ENCODE data around the gene APOL4. TPM values are rescaled to one million over a fixed set of nuclear protein-coding genes. Genes with fewer than 3 reads are reported as not detected.
"Not testable (repeated sequence)": the region's sequence is repeated elsewhere in the genome, so short reads cannot be mapped to it uniquely, and the experiment has no call there.

The APOL4 gene
- total RNA-seq, 1 donor from 2014 or later = 3.9 TPM

- no peak for DNase-seq (ENCODE audit: low spot score)
Measured at GRCh38 chr22:36208162-36208765, 6.7 kb upstream of the APOL4 start.

DNA sequence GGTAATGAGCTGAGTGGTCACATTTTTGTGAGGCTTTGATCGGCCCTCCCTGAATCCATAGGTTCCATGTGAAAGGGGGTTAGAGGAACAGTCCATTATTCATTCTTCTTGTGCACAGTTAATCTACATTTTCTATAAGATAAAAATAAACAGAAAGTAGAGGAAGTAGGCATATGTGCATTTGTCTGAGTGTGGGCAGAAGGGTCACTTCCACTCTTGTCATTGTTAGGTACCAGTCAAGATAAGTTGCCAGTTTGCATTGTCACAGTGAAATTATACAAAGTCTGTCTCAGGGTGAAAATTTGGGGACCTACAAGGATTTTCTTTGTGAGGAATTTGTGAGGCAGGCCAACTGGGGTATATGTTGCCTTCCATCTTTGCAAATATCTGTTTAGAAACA, 4.6 kb upstream of the APOL4 start:
- no peak for DNase-seq (ENCODE audit: low spot score)

- not testable (repeated sequence) for DNase-seq (ENCODE audit: low spot score)
Measured at GRCh38 chr22:36205573-36205972, 4.0 kb upstream of the APOL4 start.

GRCh38 chr22:36204632-36205015, 3.0 kb upstream of the APOL4 start:
- DNase-seq (ENCODE audit: low spot score) = no peak

GRCh38 chr22:36204001-36204631, 2.5 kb upstream of the APOL4 start:
- DNase-seq (ENCODE audit: low spot score) = no peak

GRCh38 chr22:36203441-36203840, 1.8 kb upstream of the APOL4 start:
- DNase-seq (ENCODE audit: low spot score) = peak; percentile 36

DNA sequence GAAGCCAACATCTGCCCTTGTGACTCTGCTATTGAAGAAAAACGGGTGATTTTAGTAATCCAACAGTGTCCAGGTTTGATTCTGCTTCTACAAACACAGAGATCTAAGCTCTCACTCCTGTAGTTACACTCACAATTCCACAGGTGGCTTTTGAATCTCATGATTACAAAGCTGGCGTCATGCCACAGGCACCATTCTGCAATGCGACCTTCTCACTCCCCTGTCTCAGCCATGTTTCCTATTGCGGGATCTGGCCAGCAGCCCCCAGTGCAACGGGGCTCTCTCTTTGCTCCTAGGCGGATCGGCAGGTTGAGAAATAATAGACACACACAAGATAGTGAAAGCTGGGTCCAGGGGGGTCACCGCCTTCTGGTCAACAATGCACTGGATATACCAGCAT, 1.3 kb upstream of the APOL4 start:
- DNase-seq (ENCODE audit: low spot score) = not testable (repeated sequence)

DNA sequence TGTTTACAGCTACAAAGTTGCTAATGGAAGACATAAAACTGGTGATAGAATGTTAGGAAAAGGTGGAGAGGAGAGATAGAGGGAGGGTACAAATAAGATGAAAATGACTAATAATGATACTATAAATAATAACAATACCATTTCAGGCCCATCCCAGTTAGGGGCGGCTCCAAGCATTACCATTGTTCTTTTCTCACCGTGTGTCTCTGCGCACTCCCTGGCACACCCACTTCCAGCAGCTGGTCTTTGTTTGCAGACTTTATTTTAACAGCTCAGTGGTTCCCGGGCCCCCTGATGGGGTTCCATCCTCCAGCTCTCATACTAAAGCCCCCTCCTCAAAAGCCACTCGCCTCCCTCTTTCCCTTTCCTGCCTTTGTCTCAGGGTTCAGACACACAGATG, 584 bp downstream of the APOL4 start:
- not testable (repeated sequence) for DNase-seq (ENCODE audit: low spot score)

DNA sequence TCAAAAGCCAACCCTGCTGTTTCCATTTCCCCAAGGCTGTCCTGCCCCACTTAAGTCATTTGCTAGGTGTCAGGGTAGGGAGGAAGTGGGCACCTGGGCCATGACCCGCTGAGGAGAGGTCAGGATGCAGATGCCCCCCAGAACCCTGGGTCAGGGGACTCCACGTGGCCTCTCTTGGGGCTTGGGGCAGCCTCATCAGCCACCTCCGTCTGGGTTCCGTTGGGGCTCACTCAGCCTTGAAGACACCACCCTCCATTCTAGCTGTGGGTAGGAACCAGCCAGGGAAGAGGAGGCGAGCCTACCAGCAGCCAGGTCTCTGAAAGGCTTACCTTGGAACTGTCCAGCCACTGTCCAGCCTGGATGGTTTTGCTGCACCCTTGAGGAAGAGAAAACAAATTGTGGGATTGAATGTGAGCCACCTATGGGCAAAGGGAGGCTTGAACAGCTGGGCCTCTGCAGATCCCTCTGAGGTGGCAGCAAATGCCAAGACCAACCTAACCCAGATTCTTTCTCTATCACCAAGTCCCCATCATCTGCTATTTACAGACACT, 2.5 kb downstream of the APOL4 start:
- DNase-seq (ENCODE audit: low spot score) = no peak

DNA sequence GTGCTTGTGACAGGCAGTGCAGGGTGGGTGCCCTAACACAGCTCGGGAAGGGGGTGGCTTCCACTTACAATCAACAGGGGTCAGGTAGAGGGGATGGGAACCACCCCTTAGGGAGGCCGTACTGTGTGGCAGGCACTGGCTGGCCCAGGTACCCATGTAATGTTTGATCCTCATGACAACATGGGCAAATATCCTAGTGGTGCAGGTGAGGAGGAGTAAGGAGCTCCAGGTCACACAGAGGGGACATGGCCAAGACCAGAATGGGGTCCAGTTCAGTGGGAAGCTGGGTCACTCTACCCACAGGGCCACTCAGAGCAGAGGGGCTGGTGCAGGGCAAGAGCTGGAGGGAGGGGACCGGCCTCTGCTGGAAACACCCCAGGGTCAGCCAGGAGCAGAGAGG, 3.1 kb downstream of the APOL4 start:
- DNase-seq (ENCODE audit: low spot score) = no peak

DNA sequence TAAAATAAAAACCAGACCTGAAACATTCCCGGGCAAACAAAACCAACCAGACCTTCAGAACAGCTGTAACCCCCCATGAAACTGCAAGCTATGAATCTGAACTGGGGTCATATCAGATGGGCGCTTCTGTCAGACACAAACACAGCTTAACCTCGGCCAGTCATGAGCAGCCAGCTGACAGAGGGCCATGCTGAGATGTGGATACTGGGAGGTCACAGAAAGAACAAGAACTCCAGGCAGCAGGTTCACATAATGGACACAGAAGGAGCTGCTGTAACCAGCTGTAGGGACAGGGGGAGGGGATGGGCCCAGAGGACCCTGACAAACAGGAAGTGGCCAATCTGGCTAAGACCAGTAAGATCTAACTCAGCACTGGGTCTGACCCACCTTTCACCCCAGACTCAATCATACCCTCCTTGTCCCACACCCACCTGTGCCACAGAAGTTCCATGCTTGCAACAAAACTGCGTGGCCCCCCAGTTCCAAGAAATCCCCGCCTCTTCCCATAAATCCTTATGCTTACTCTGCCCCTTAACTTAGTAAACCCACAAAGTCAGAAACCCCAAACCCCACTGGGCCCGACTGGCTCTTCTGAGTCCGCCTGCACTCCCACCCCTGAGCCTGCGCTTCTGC, 4.0 kb downstream of the APOL4 start:
- no peak for DNase-seq (ENCODE audit: low spot score)

GRCh38 chr22:36197065-36197440, 4.6 kb downstream of the APOL4 start:
- peak; percentile 99 for DNase-seq (ENCODE audit: low spot score)

- DNase-seq (ENCODE audit: low spot score) = peak; percentile 46
Measured at GRCh38 chr22:36196254-36197064, 5.2 kb downstream of the APOL4 start.

- DNase-seq (ENCODE audit: low spot score) = peak; percentile 91
Measured at GRCh38 chr22:36194971-36195370, 6.6 kb downstream of the APOL4 start.

GRCh38 chr22:36194385-36194784, 7.2 kb downstream of the APOL4 start:
- no peak for DNase-seq (ENCODE audit: low spot score)

DNA sequence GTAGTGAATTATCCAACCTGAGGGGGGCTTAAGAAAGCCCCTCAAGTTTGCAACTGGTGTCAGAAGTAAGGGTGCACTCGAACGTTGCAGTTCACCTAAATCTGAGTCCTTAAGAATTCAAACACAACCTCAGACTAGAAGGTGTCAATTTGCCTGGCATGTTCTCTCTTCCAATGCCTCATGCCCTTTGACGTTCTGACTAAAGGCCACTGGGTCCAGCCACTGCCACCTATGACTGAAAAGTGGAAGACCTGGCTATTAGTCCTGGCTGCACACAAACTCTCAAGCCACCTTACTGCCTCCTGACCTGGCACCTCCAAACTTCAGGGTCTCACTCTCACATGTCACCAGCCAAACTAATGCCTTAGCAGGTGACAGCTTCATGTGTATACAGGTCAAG, 8.0 kb downstream of the APOL4 start:
- DNase-seq (ENCODE audit: low spot score) = no peak

DNA sequence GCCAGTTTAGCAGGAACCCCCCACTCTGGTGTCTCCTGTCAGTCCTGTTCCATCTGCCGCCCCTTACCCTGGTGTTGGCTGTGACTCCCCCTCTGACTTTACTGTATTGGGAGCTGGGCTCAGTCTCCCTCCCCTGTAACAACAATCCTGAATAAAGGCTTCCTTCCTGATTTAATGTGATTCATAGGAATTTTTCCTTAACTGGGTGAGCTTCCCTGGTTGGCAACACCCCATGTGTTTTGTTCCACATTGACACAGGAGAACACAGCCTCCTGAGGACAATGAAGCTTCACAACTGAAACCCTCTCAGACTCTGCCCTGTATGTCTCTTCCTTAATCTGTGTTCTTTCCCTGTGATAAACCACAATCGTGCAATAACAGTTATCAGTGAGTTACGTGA, 8.4 kb downstream of the APOL4 start:
- DNase-seq (ENCODE audit: low spot score) = no peak

- no peak for DNase-seq (ENCODE audit: low spot score)
Measured at GRCh38 chr22:36192542-36192941, 9.1 kb downstream of the APOL4 start.

GRCh38 chr22:36191106-36191836, 10.3 kb downstream of the APOL4 start:
- no peak for DNase-seq (ENCODE audit: low spot score)

- DNase-seq (ENCODE audit: low spot score) = not testable (repeated sequence)
Measured at GRCh38 chr22:36187862-36188261, 13.7 kb downstream of the APOL4 start.

- DNase-seq (ENCODE audit: low spot score) = no peak
Measured at GRCh38 chr22:36185828-36186624, 15.6 kb downstream of the APOL4 start.
